HG03159 (cell line): ENCODE results near the gene MIF.
"Not testable (repeated sequence)": the region's sequence is repeated elsewhere in the genome, so short reads cannot be mapped to it uniquely, and the experiment has no call there.

Experiments used
- ATAC-seq: cut with Tn5 transposase; IDR thresholded peaks from one replicate; pipeline ENCODE4 v1.9.1; 2021; ENCODE audit warnings: mild to moderate bottlenecking, moderate library complexity; ENCODE audit not compliant: unreplicated experiment

The MIF gene

DNA sequence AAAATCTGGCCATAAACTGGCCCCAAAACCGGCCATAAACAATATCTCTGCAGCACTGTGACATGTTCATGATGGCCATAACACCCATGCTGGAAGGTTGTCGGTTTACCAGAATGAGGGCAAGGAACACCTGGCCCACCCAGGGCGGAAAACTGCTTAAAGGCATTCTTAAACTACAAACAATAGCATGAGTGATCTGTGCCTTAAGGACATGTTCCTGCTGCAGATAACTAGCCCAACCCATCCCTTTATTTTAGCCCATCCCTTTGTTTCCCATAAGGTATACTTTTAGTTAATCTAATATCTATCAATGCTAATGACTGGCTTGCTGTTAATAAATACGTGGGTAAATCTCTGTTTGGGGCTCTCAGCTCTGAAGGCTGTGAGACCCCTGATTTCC, 6.0 kb downstream of the MIF start:
- not testable (repeated sequence) for ATAC-seq

DNA sequence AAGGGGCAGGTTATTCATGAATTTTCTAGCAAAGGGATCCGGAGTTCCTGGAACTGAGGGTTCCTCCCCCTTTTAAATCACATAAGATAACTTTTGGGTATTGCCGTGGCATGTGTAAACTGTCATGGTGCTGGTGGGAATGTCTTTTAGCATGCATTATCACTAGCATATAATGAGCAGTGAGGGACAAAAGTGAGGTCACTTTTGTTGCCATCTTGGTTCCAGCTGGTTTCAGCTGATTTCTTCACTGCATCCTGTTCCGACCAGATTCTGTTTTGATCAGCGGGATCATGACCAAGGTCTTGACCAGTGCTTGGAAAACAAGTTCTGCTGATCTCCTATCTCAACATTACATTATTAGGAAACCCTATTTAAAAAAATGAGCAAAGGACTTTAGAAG, 7.4 kb downstream of the MIF start:
- no peak for ATAC-seq

DNA sequence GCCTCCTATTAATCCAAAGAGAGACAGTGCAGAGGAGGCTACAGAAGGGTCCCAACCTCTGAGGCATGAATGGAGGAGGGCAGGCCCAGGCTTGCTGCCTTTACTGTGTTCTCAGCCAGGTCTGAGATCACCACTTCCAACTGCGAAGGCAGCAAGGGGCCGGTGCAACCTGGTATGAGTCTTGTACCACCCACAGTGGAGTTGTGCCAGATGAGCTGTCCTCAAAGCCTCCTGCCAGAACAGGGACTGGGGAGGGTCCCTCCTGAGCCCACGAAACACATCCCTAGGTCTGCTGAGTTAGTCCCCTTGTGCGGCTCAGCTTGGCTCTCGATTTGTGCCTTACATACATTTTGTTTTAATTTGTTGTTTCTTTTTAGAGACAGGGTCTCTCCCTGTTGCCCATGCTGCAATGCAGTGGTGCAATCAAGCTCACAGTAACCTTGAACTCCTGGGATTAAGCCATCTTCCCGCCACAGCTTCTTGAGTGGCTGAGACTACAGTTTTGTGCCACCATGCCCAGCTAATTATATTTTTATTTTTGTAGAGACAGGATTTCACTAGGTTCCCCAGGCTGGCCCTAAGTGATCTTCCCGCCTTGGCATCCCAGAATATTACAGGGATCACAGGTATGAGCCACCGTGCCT, 9.3 kb downstream of the MIF start:
- no peak for ATAC-seq

DNA sequence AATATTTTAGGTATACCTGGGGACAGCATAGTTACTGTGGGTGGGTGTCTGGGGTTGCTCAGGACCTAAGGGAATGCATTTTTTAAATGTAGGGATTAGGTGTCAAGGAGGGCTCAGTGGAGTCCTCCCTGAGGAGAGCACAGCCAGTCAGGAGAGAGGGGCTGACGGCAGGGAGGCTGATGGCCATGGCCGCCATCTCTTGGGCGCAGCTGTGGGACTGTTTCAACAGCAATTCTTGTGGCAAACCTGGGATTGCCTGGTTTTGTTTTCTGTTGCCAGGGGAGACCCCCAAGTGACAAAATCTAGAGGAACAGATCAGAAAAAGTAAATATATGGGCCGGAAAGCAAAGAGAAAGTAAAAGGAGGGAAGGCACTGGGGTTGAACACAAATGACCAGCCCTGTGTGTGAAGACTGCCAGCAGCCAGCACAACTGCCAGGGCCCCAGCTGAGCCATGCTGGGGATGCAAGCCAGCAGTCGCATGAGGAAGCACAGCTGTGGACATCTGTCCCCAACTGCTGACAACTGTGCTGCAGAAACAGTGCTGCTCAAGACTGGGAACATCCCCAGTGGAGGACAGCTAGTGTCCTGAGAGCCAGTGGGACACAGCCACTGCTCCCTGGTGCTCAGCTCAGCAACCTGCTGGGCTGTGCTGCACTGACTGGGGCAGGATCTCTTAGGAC, 10.5 kb downstream of the MIF start:
- ATAC-seq, result no peak

DNA sequence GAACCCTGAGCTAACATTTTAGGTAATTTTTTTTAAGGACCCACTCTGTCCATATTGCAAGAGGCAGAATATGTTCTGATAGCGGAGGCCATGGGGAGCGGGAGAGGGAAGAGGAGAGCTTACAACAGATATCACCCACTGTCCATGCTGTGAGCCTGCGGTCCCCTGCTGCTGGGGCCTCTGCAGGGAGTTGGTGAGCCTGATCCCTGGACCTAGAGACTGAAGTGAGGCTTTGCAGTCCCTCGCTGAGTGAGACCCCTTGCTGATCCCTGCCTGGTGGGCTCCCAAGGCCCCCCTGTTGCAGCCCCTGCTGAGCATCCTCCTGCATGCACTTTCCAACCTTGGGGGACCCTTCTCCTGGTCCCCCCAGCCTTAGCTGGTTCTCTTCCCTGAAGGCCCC, 12.5 kb downstream of the MIF start:
- no peak for ATAC-seq

DNA sequence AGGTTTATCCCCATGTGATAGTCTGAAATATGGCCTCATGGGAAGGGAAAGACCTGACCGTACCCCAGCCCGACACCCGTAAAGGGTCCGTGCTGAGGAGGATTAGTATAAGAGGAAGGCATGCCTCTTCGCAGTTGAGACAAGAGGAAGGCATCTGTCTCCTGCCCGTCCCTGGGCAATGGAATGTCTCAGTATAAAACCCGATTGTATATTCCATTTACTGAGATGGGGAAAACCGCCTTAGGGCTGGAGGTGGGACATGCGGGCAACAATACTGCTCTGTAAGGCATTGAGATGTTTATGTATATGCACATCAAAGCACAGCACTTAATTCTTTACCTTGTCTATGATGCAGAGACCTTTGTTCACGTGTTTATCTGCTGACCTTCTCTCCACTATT, 13.2 kb downstream of the MIF start:
- ATAC-seq, result not testable (repeated sequence)

DNA sequence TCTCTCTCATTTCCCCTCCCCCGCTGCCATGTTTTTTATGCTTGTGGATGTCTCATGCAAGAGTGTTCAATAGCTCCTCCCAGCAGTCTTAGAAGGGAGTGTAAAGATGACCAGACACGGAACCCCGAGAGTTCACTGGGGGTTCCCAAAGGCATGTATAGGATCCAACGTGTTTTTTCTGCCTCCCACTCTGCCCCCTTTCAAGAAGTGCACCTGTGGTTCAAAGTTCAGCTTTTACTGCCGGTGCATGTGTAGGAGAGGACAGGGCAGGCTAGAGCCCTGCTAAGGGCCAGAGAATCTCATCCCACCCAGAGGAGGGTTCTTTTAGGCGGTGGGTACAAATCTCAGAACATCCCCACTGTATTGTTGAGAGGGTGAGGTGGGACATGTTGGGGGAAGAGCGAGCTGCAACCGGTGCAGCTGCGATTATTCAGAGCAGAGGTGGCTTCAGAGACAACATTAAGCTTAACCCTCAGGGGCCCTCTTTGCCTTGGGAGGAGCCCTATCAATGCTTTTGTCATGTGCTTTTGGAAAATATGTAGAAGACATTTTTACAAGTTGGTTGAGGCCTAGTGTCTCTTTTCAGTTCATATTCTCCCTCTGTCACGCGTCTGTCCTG, 14.5 kb downstream of the MIF start:
- ATAC-seq, result no peak

DNA sequence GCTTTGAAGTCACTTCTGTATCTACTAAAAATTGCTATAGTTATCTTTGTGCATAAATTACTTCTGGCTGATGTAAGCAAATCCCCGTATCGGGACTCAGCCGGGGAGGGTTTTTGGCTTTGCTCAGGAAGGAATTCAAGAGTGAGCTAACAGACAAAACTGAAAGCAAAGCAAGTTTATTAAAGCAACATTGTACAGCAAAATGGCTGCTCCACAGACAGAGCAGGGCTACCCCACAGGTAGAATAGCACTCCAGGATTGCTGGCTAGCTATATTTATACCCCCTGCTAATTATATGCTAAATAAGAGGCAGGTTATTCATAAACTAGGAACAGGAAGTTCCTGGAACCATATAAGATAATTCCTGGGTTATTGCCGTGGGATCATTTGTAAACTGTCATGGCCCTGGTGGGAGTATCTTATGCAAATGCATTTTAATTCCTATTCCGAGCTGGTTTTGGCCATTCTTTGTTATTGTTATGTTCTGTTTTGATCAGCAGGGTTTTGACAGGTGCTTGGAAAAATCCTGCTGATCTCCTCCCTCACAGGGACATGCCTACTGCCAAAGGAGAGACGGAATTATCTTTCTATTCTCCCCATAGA, 15.2 kb downstream of the MIF start:
- no peak for ATAC-seq

DNA sequence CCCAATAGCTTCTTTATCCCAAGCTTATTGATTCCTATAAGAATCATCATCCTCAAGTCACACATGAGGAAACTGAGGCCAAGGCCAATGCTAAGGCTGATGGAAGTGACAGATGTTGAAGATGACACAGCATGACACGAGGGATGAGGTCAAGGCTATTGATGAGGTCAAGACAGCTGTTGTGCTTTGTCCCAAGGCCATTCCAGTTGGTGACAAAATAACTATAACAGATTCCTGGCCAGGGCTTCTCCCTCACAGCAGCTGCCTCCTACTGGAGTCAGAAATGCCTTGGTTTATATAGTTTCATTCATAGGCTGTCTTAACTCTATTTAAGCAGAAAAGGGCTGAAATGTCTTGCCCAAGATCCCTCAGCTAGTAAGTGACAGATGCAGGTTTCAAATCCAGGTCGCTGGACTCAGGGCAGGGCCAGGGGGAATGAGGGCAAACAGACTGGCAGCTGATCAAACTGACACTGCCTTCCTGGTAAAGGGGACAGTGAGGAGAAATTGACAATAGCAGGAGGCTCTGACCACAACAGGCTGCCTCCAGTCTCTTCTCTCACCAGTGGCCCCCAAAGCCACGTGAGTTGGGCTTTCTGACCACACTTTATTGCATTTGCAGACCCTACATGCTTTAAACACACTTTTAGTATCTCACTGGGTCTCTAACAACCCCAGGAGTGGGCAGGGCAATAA, 16.5 kb downstream of the MIF start:
- no peak for ATAC-seq

DNA sequence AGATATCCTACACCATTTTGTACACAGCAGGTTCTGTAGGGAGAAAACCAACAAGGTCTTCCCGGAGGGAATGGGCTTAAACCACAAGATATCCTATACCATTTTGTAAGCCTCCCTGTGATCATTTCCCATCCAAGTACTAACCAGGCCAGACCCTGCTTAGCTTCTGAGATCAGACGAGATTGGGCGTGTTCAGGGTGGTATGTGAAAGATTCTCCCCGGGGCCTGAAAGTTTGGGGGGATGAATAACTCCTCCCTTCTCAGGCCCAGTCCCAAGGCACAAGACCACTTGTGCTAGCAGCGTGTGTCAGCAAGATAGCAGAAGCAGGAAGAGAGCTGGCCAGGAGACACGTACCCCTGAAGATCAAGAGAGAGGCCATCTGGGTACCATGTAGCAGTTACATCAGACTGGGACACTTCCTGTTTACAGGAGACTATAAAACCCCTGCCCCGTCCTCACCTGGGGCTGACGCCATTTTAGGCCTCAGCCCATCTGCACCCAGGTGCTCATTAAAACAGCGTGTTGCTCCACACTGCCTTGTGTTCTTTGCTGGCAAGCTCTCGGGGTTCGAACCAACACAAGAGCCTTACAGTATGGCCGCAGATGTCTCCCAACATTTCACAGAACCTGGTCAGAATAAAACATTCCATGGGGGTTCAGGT, 17.3 kb downstream of the MIF start:
- ATAC-seq, result no peak

DNA sequence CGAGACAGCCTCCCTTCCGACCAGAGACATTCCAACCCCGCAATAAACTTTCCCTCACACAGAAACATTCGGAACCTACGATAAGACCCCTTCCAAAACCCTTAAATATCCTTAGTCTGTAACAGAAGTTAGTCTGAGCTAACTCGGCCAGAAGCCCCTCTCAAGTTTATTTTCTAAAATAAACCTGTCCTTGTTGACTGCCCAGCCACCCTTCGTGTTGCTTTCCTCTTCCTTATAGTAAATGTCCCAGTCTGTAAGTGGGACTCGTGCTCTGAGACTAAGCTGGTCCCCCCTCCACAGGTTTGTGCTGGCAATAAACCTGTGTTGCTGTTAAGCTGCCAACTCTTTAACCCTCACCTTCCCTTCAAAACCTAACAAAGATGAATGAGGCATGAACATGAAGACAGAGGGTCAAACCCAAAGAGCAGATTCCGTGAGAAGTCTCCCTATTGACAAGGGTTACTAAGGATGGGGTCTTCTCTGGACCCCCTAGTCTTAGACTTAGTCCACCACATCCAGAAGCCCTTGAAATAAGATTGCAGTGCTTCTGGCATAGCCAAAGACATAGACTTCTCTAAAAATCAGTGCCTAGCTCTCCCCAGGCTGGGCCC, 18.2 kb downstream of the MIF start:
- no peak for ATAC-seq

DNA sequence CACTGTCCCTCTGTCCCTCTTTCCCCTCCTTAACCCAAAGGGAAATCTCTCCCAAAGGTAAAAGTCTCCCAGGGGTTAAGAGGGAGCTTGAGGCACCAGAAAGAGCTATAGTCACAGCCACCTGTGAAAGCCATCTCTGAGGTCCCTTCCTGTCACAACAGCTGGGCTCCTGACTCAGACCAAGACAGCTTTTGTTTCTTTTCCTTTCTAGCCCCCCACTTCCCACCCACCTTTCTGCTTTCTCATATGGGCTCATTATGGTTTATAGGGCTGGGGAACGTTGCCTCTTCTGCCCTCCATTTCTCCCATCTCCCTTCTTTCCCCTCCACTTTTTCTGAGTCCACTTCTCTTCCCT, 19.1 kb downstream of the MIF start:
- ATAC-seq, result peak; percentile 11

DNA sequence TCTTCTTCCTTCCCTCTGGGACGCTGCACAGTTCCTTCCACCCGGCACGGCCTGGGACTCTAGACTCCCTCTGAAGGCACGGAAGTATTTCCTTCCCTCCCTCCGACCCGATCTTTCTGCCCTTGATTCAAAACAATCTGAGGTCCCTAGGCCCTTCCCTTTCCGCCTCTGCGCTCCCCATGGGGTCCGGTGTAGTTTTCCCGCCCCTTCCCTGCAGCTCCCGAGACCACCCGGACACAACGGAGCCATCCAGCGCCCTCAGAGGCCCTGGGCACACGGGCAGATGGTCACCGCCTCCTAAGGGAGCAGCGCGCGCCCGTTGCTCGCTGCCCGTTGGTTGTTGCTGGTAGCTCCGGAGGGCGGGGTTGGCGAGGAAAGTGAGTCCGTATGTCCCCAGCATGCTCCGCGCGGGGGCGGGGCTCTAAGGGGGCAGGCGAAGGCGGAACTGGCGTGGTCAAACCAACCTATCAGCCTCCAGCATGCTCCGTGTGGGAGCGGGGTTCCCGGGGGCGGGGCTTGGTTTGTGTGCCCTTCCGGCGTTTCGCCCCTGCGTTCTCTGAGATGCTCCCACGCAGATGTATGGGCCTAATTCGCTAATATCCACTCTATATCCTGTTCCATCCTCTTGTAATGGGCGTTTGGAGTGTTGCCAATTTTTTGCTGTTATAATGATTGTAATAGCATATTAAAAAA, 19.6 kb downstream of the MIF start:
- ATAC-seq, result peak; percentile 96

DNA sequence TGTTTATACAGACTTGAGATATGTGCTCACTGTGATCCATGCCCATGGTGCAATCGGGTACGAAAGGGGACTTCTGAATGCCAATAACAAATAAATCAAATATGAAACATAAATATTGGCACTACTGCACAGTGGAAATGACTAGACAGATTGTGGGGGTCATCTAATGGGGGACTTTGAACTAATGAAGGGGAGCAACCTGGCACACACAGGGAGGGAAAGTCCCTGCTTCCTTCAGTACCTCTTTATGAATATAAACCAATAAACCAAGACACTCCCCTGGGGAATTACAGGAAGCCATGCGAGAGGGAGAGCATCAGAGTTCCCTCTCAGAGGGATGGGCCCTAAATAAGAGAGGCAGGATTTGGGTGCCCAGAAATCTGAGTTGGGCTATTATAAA, 21.1 kb downstream of the MIF start:
- ATAC-seq, result no peak

DNA sequence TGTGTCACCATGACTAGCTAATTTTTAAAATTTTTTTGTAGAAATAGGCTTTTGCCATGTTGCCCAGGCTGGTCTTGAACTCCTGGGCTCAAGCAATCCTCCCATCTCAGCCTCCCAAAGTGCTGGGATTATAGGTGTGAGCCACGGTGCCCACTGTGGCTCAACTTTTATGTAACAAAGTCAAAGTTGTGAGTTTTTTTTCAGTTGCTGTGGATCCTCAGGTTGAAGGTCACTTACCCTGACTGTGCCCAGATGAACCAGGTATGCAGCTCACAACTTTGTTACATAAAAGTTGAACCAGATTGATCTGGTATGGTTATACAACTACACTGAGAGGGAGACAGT, 26.1 kb downstream of the MIF start:
- ATAC-seq, result not testable (repeated sequence)

DNA sequence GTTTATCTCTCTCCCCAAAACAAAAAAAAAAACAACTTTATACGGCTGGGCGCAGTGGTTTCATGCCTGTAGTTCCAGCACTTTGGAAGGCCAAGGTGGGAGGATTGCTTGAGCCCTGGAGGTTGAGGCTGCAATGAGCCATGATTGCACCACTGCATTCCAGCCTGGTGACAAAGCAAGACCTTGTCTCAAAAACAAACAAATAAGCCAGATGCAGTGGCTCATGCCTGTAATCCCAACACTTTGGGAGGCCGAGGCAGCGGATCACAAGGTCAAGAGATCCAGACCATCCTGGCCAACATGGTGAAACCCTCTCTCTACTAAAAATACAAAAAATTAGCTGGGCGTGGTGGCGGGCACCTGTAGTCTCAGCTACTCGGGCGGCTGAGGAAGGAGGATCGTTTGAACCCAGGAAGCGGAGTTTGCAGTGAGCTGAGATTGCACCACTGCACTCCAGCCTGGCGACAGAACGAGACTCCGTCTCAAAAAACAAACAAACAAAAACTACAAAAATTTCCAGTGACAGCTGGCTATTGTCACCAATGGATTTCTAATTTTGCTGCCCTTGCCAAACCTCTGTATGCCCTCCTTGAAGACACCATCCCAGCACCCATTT, 27.5 kb downstream of the MIF start:
- not testable (repeated sequence) for ATAC-seq

DNA sequence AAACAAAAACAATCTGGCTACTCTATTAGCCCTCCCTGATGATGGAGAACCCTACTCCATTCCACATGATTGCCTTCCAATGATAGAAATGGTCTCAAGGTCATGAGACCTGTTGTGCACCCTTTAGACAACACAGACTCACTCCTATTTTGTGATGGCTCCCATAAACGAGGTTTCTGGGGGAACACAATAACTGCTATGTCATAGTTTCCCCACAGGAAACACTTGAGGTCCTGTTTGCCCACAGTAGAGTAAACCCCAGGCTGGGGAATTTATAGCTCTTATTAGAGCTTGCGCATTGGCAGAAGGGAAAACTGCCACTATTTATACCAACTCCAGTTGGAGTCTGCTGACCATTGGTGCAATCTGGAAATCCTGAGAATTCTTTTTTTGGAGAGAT, 28.7 kb downstream of the MIF start:
- no peak for ATAC-seq

DNA sequence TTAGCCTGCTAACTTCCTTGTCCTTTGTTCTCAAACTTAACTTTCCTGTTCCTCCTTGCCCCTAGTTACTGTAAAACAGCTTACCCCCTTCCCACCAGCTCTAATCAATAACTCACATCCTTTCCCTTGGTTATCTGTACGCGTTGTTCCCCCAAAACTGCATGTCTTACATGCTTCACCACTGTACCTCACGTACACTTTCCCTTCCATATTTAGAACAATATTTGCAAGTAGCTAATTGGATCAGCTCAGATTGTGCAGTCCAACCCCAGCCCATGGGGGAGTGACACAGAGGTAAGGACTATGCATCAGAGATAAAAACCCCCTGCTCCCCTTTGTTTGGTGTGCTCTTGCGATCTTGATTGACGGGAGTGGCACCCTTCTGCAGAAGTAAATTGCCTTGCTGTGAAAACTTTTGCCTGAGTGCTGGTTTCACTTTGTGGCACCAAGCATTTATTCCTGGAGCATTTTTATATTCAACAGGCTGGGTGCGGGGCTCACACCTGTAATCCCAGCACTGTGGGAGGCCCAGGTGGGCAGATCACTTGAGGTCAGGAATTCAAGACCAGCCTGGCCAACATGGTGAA, 30.9 kb downstream of the MIF start:
- ATAC-seq, result no peak

DNA sequence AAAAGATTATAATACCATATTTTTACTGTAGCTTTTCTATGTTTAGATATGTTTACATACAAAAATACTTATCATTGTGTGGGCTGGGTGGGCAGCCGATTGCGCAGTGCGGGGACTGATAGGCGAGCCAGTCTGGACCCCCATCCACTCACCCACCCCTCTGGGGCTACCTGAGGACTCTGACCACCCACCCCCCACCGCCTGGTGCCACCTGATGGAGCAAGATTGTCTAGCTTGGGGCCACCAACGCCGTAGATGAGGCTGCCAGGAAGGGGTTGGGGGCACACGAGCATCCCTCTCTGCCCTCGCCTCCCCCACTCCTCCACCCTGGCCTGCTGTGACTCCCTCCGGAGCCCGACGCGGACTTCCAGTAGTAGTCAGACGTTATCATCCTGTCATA, 32.4 kb downstream of the MIF start:
- no peak for ATAC-seq
